Pancreas (tissue), 10 donors: ENCODE measurements around the gene THOC2. TPM values are rescaled to one million over a fixed set of nuclear protein-coding genes. Genes with fewer than 3 reads are reported as not detected.
A peak's percentile ranks its signal among the peaks of the same experiment; 100 is the strongest.

Experiments used
- ATAC-seq, 4 donors: fragments of 200-7000 bp; cut with Tn5 transposase; one replicate each; pipeline versions ENCODE4 v1.8.0 to v1.9.1; 2020; ENCODE audit warnings: mild to moderate bottlenecking in 4 of 4, moderate library complexity in 4 of 4
- DNase-seq, 6 donors: peaks; one replicate each; pipeline ENCODE4 v3.0.0-alpha.2; 2020
- FAIRE-seq: peaks from 2 replicates; lab custom pipeline; 2012; peaks lifted over from hg19 to GRCh38; lab: Jason Lieb, UNC
- H3K27ac ChIP-seq, 4 donors: fragments of 200-600 bp; sonication (generic); 1 replicate in 3 of 4; 2 replicates in 1 of 4; pipeline versions ENCODE4 v1.5.0 to v1.8.0; 2020
- H3K27me3 ChIP-seq, 4 donors: fragments of 200-600 bp; one replicate each; pipeline ENCODE4 v1.8.0; 2021
- H3K36me3 ChIP-seq, 3 donors: fragments of 200-600 bp; sonication (generic) in 1 of 3; one replicate each; pipeline versions ENCODE4 v1.5.0 to v1.8.0; 2020 to 2021
- H3K4me1 ChIP-seq, 3 donors: fragments of 200-600 bp; one replicate each; pipeline ENCODE4 v1.8.0; 2021
- H3K4me3 ChIP-seq, 4 donors: fragments of 200-600 bp; sonication (generic) in 2 of 4; one replicate each; pipeline versions ENCODE4 v1.5.0 to v1.8.0; 2020 to 2021
- H3K9me3 ChIP-seq, 4 donors: fragments of 200-600 bp; one replicate each; pipeline ENCODE4 v1.8.0; 2021
- WGBS, 2 donors: extraction: QIAGEN DNeasy Blood & Tissue Kit; methylation state at CpG; one replicate each; pipeline ENCODE4 v1.1.7; 2013; 5-methylcytosine and 5-hydroxymethylcytosine counted together
- intact Hi-C, 3 donors: fragments of 100-400 bp; cut with DNase I; formaldehyde crosslinking; loops; one replicate each; pipeline versions ENCODE4 v1.11.1 to v1.14.2; 2022
- polyA plus RNA-seq, 2 donors: library from polyadenylated mRNA; stranded (reverse); fragments of 200-250 nt; gene quantifications; one replicate each; pipeline ENCODE4 v1.2.3, GENCODE V29; 2013
- total RNA-seq, 6 donors: library from RNA; stranded (reverse); fragmentation: NEBNext Ultra II Directional in 4 of 6; extraction: Animal tissue kit (Norgen Biotek cat#: 25700) in 4 of 6; gene quantifications; one replicate each; pipeline versions ENCODE4 v1.2.1 to v1.2.4, GENCODE V29; 2021 to 2023
- TF ChIP-seq, protein P1 (sequence below), 4 donors: fragments of 200-600 bp; sonication (generic) in 3 of 4; IDR thresholded peaks; one replicate each; pipeline versions ENCODE4 v1.5.0 to v1.8.0; 2021; ENCODE audit warnings: antibody characterized with exemption in 4 of 4
- donor health status: healthy with polysubstance abuse.
- donor health status: DM: no; HTN: no; CAD: no; lungs with moderate emphysema.
- donor health status: DM: no; HTN: no; CAD: no.
- donor health status: control.
- donor health status: control.
- donor health status: Bipolar disorder and iron deficiency.
- donor health status: DM: yes; HTN: yes; CAD: no.
- donor health status: DM: no; HTN: no; CAD: no.
- donor health status: DM: no; HTN: no; CAD: no.
- donor health status: DM: yes; HTN: yes; CAD: no.

THOC2 gene
- total and polyA plus RNA-seq, 8 donors: 18.9 to 52.6 (median 25.3) TPM

DNA sequence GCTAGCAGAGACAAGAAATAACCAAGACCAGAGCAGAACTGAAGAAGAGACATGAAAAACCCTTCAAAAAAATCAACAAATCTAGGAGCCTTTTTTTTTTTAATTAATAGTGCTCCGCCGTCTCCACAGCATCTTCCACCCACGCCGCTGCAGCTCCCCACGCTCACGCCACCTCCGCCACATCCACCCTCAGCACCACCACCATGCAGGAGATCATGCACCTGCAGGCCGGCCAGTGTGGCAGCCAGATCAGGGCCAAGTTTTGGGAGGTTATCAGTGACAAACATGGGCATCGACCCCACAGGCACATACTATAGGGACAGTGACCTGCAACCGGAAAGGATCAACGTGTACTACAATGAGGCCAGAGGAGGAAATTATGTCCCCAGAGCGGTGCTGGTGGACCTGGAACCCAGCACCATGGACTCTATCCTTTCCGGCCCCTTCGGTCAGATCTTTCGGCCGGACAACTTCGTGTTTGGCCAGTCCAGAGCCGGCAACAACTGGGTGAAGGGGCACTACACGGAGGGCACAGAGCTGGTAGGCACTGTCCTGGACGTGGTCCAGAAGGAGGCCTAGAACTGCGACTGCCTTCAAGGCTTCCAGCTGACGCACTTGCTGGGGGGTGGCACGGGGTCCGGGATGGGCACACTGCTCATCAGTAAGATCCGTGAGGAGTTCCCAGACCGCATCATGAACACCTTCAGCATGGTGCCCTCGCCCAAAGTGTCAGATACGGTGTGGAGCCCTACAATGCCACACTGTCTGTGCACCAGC is 171.2 kb downstream of the THOC2 start:
- ATAC-seq: no peak
- intact Hi-C loops: no loop called here
- TF ChIP-seq, protein P1, sequence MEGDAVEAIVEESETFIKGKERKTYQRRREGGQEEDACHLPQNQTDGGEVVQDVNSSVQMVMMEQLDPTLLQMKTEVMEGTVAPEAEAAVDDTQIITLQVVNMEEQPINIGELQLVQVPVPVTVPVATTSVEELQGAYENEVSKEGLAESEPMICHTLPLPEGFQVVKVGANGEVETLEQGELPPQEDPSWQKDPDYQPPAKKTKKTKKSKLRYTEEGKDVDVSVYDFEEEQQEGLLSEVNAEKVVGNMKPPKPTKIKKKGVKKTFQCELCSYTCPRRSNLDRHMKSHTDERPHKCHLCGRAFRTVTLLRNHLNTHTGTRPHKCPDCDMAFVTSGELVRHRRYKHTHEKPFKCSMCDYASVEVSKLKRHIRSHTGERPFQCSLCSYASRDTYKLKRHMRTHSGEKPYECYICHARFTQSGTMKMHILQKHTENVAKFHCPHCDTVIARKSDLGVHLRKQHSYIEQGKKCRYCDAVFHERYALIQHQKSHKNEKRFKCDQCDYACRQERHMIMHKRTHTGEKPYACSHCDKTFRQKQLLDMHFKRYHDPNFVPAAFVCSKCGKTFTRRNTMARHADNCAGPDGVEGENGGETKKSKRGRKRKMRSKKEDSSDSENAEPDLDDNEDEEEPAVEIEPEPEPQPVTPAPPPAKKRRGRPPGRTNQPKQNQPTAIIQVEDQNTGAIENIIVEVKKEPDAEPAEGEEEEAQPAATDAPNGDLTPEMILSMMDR (IDR thresholded peaks at IDR 0.05): no peak
- no peak overlapping the region for H3K4me3 ChIP-seq
- H3K4me1 ChIP-seq: no peaks in the 10 kb centered on the region
- 85 to 93% methylated on average over 28 of the region's 28 CpGs for WGBS, 2 donors
- no peaks in the 10 kb centered on the region for H3K27me3 ChIP-seq
- H3K9me3 ChIP-seq: no peaks in the 10 kb centered on the region
- H3K27ac ChIP-seq: no peak overlapping the region
- no peak for FAIRE-seq
- H3K36me3 ChIP-seq: no peaks in the 10 kb centered on the region
- peak in 1 of 6 donors; percentile 35 for DNase-seq

- no peaks in the 10 kb centered on the region for H3K4me1 ChIP-seq
- H3K27ac ChIP-seq: no peak overlapping the region
- no peaks in the 10 kb centered on the region for H3K27me3 ChIP-seq
- H3K36me3 ChIP-seq: no peaks in the 10 kb centered on the region
- WGBS, 2 donors: 65 to 70% methylated on average over 1 of the region's 1 CpG
- no peaks in the 10 kb centered on the region for H3K9me3 ChIP-seq
- TF ChIP-seq, protein P1 (IDR thresholded peaks at IDR 0.05): no peak
- intact Hi-C loops: no loop called here
- H3K4me3 ChIP-seq: no peak overlapping the region
- ATAC-seq (no peak), FAIRE-seq (no peak), DNase-seq (no peak)
These were observed 182.0 kb downstream of the THOC2 start for GRCh38 chrX:123550829-123551228.

Other genes starting within 250 kb of the THOC2 start
- gene XIAP, start 127.0 kb upstream of the THOC2 start, total RNA-seq: 10 to 100 TPM; 19.7 to 40.6 (median 28.4) TPM
- 1 to 10 TPM; 3.4 to 8.7 TPM for gene XIAP, start 127.0 kb upstream of the THOC2 start, polyA plus RNA-seq
- 10 to 100 TPM; 27.5 to 42.8 (median 29.7) TPM for gene STAG2, start 228.7 kb upstream of the THOC2 start, total RNA-seq
- gene STAG2, start 228.7 kb upstream of the THOC2 start, polyA plus RNA-seq: 10 to 100 TPM in 1 of 2 donors, 1 to 10 TPM in 1; 7.1 to 16.2 TPM